Measurements from ENCODE around the gene ADAMTS4. TPM values are rescaled to one million over a fixed set of nuclear protein-coding genes. Genes with fewer than 3 reads are reported as not detected.

The ADAMTS4 gene
- total RNA-seq, 1 donor from 2014 or later: 0.22 TPM

GRCh38 chr1:161157867-161158266 lies 41.0 kb downstream of the ADAMTS4 start:
- Mint-ChIP-seq H3K9me3 (ENCODE audit: low read depth) (no peaks in the 10 kb centered on the region), H3K4me3 (ENCODE audit: low read depth) (peak overlapping the region; percentile 80), H3K27me3 (no peaks in the 10 kb centered on the region), H3K4me1 (ENCODE audit: low read depth) (peaks cover 17% of the 10 kb centered on the region), H3K36me3 (ENCODE audit: insufficient read depth) (peaks cover 16% of the 10 kb centered on the region), H3K27ac (peak overlapping the region; percentile 18)
- no peak for DNase-seq (ENCODE audit: low spot score, unreplicated experiment)
- TF ChIP-seq CTCF (IDR thresholded peaks at IDR 0.05; ENCODE audit: unreplicated experiment): no peak

GRCh38 chr1:161153682-161154337 lies 45.0 kb downstream of the ADAMTS4 start, which contains the start of gene UFC1:
UFC1 (plus strand) TSS chr1:161153978; CDS start chr1:161153998, 20 bp downstream.
- Mint-ChIP-seq H3K27me3 (no peaks in the 10 kb centered on the region), H3K27ac (peak within 1 kb of the TSS; percentile 100), H3K4me1 (ENCODE audit: low read depth) (peaks cover 9% of the 10 kb centered on the region), H3K36me3 (ENCODE audit: insufficient read depth) (peaks cover 9% of the 10 kb centered on the region), H3K9me3 (ENCODE audit: low read depth) (no peaks in the 10 kb centered on the region), H3K4me3 (ENCODE audit: low read depth) (peak within 1 kb of the TSS; percentile 93)
- DNase-seq (ENCODE audit: low spot score, unreplicated experiment): peak; percentile 32
- TF ChIP-seq CTCF (IDR thresholded peaks at IDR 0.05; ENCODE audit: unreplicated experiment): no peak

- H3K27me3 Mint-ChIP-seq: no peaks in the 10 kb centered on the region
- H3K36me3 Mint-ChIP-seq (ENCODE audit: insufficient read depth): peaks cover 9% of the 10 kb centered on the region
- H3K4me1 Mint-ChIP-seq (ENCODE audit: low read depth): peaks cover 9% of the 10 kb centered on the region
- H3K9me3 Mint-ChIP-seq (ENCODE audit: low read depth): no peaks in the 10 kb centered on the region
- peak overlapping the region; percentile 92 for H3K27ac Mint-ChIP-seq
- DNase-seq (ENCODE audit: low spot score, unreplicated experiment): no peak
- no peak for TF ChIP-seq CTCF (IDR thresholded peaks at IDR 0.05; ENCODE audit: unreplicated experiment)
- H3K4me3 Mint-ChIP-seq (ENCODE audit: low read depth): peak overlapping the region; percentile 93
Measured at GRCh38 chr1:161153176-161153575, 45.7 kb downstream of the ADAMTS4 start.

GRCh38 chr1:161145832-161146231 lies 53.0 kb downstream of the ADAMTS4 start:
- Mint-ChIP-seq H3K36me3 (ENCODE audit: insufficient read depth) (no peaks in the 10 kb centered on the region), H3K4me1 (ENCODE audit: low read depth) (no peaks in the 10 kb centered on the region), H3K27me3 (no peaks in the 10 kb centered on the region), H3K27ac (no peak overlapping the region), H3K9me3 (ENCODE audit: low read depth) (no peaks in the 10 kb centered on the region), H3K4me3 (ENCODE audit: low read depth) (no peak overlapping the region)
- DNase-seq (ENCODE audit: low spot score, unreplicated experiment): no peak
- TF ChIP-seq CTCF (IDR thresholded peaks at IDR 0.05; ENCODE audit: unreplicated experiment): no peak

- no peaks in the 10 kb centered on the region for H3K36me3 Mint-ChIP-seq (ENCODE audit: insufficient read depth)
- H3K27me3 Mint-ChIP-seq: no peaks in the 10 kb centered on the region
- DNase-seq (ENCODE audit: low spot score, unreplicated experiment): no peak
- no peak overlapping the region for H3K27ac Mint-ChIP-seq
- H3K4me1 Mint-ChIP-seq (ENCODE audit: low read depth): peaks cover 3% of the 10 kb centered on the region
- H3K4me3 Mint-ChIP-seq (ENCODE audit: low read depth): no peak overlapping the region
- no peak for TF ChIP-seq CTCF (IDR thresholded peaks at IDR 0.05; ENCODE audit: unreplicated experiment)
- no peaks in the 10 kb centered on the region for H3K9me3 Mint-ChIP-seq (ENCODE audit: low read depth)
Measured at GRCh38 chr1:161140755-161141400, 58.0 kb downstream of the ADAMTS4 start.
